A549 (cell line): ENCODE data around the gene ELOVL5.

Experiments used
- CHD2 ChIP-seq: fragments of 150-350 bp; IDR thresholded peaks from 2 replicates; pipeline ENCODE4 v1.6.1; 2014; ENCODE audit warnings: low read length; ENCODE audit not compliant: partially characterized antibody
- CTCF ChIP-seq: fragments of >200 bp; sonication (Bioruptor Twin); formaldehyde crosslinking; IDR thresholded peaks from 3 replicates; pipeline ENCODE4 v1.5.1; 2016
- FOSL2 ChIP-seq, 2 experiments: fragments of 450-650 bp in 1 of 2; fragments of >200 bp in 1 of 2; sonication (Bioruptor Twin) in 1 of 2; formaldehyde crosslinking; IDR thresholded peaks; 2 replicates each; pipeline versions ENCODE4 v1.5.0 to v1.6.1; 2016 to 2020; ENCODE audit warnings: mild to moderate bottlenecking in 1 of 2, moderate library complexity in 1 of 2
- HOXA7 ChIP-seq: fragments of 250-450 bp; sonication (Bioruptor Pico); IDR thresholded peaks from 2 replicates; pipeline ENCODE4 v1.5.0; 2020; ENCODE audit warnings: mild to moderate bottlenecking, moderate library complexity
- JUN ChIP-seq, 2 experiments: fragments of >200 bp; sonication (Bioruptor Twin); formaldehyde crosslinking; IDR thresholded peaks; 2 replicates in 1 of 2; 3 replicates in 1 of 2; pipeline ENCODE4 v1.6.1; 2016 to 2017
- JUNB ChIP-seq: fragments of >200 bp; sonication (Bioruptor Twin); formaldehyde crosslinking; IDR thresholded peaks from 2 replicates; pipeline ENCODE4 v1.6.1; 2016
- MAFK ChIP-seq: fragments of 450-650 bp; IDR thresholded peaks from 2 replicates; pipeline ENCODE4 v1.6.1; 2014; ENCODE audit not compliant: partially characterized antibody
- MYC ChIP-seq: IDR thresholded peaks from 2 replicates; pipeline ENCODE4 v1.6.1; 2012; ENCODE audit warnings: mild to moderate bottlenecking, inconsistent platforms, low read length, improper control_type of control experiment, borderline replicate concordance
- POLR2A ChIP-seq: IDR thresholded peaks from 2 replicates; pipeline ENCODE4 v1.6.1; 2012; ENCODE audit warnings: mild to moderate bottlenecking, low read length
- RCOR1 ChIP-seq: fragments of 150-350 bp; IDR thresholded peaks from 2 replicates; pipeline ENCODE4 v1.6.1; 2014; ENCODE audit warnings: antibody characterized with exemption, low read length, low read depth
- RFX5 ChIP-seq: fragments of 450-650 bp; IDR thresholded peaks from 2 replicates; pipeline ENCODE4 v1.7.1; 2014; ENCODE audit warnings: antibody characterized with exemption, mild to moderate bottlenecking, moderate library complexity
- RNF2 ChIP-seq: fragments of 200-600 bp; sonication (generic); IDR thresholded peaks from 2 replicates; pipeline ENCODE4 v1.6.1; 2016; ENCODE audit warnings: low read depth, mild to moderate bottlenecking, antibody characterized with exemption, moderate library complexity, borderline replicate concordance
- ZSCAN20 ChIP-seq: fragments of 250-450 bp; sonication (Bioruptor Pico); IDR thresholded peaks from 2 replicates; pipeline ENCODE4 v1.8.0; 2022; ENCODE audit warnings: mild to moderate bottlenecking, moderate library complexity

GRCh38 chr6:53363341-53364079 is 14.8 kb upstream of the ELOVL5 start:
- TF ChIP-seq POLR2A (no peak), CHD2 (no peak), CTCF (no peak), MAFK (no peak), HOXA7 (CRISPR knock-in tag) (no peak), MYC (no peak), RFX5 (no peak), ZSCAN20 (CRISPR knock-in tag) (no peak), RNF2 (no peak), RCOR1 (no peak), JUN (IDR thresholded peaks at IDR 0.05) (no peak), FOSL2 (IDR thresholded peaks at IDR 0.05) (no peak), FOSL2 (CRISPR knock-in tag; IDR thresholded peaks at IDR 0.05) (no peak), JUNB (no peak)
